Measurements from ENCODE around the gene SPATA18. TPM values are rescaled to one million over a fixed set of nuclear protein-coding genes. Genes with fewer than 3 reads are reported as not detected.

SPATA18 gene
- total RNA-seq, 1 experiment from 2014 or later, result 23.0 TPM

DNA sequence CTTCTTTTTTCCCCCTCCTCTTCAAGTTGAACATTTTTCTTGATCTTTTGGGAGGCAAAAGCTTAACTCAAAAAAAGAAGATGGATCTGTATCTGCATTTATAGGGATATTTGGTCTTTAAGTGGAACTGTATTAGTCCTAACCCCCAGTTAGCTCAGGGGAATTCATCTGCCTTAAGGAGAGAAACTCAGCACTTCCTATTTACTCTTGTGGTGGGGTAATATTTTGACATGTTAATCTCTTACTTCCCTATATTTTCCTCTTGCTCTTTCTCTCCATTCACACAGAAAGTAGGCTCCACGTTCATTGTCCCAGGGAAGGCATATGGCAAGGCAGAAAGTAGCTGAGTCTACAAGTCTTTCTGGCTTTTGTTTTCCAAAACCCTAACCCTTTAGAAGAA, 36.2 kb upstream of the SPATA18 start:
- BruUV-seq (replicated peaks), result no TSS peak
- ChIA-PET POLR2A (interaction anchor here (1.0 kb wide), 1 partner anchor 52 kb away, joined by 3 read pairs; no protein-coding TSS in a partner anchor), CTCF (interaction anchor here (0.5 to 2.7 kb wide), 7 partner anchors 17 to 184 kb away, joined by 3 to 11 read pairs (median 3); no protein-coding TSS in a partner anchor)
- no peak overlapping the region for H3K4me3 Mint-ChIP-seq (ENCODE audit: unreplicated experiment)
- no peaks in the 10 kb centered on the region for H3K36me3 Mint-ChIP-seq (ENCODE audit: insufficient read depth, unreplicated experiment)
- TF ChIP-seq, protein P1, sequence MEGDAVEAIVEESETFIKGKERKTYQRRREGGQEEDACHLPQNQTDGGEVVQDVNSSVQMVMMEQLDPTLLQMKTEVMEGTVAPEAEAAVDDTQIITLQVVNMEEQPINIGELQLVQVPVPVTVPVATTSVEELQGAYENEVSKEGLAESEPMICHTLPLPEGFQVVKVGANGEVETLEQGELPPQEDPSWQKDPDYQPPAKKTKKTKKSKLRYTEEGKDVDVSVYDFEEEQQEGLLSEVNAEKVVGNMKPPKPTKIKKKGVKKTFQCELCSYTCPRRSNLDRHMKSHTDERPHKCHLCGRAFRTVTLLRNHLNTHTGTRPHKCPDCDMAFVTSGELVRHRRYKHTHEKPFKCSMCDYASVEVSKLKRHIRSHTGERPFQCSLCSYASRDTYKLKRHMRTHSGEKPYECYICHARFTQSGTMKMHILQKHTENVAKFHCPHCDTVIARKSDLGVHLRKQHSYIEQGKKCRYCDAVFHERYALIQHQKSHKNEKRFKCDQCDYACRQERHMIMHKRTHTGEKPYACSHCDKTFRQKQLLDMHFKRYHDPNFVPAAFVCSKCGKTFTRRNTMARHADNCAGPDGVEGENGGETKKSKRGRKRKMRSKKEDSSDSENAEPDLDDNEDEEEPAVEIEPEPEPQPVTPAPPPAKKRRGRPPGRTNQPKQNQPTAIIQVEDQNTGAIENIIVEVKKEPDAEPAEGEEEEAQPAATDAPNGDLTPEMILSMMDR (IDR thresholded peaks at IDR 0.05; ENCODE audit: unreplicated experiment), result no peak
- H3K9me3 Mint-ChIP-seq (ENCODE audit: unreplicated experiment), result no peaks in the 10 kb centered on the region
- intact Hi-C loops (cut with micrococcal nuclease), result no loop called here
- H3K4me1 Mint-ChIP-seq (ENCODE audit: insufficient read depth, unreplicated experiment), result peaks cover 3% of the 10 kb centered on the region
- H3K27me3 Mint-ChIP-seq (ENCODE audit: insufficient read depth, unreplicated experiment), result no peaks in the 10 kb centered on the region
- no peak overlapping the region for H3K27ac Mint-ChIP-seq (ENCODE audit: low read depth, unreplicated experiment)
- DNase-seq (ENCODE audit: unreplicated experiment), result no peak

DNA sequence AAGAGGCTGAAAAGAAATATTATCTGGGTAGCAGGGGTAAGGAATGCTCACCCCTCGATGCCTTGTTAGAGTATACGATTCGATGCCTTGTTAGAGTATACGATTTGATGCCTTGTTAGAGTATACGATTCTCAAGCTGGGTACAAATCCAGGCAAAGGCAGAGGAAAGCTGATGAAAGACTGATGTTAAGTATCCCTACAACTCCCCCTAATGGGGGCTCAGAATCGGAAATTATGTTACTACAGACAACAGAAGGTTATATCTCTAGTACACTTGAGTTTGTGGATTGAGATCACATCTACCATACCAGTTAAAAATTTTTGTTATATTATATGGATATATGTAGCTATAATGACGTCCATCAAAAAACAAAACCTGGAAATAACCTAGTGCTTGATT, 35.7 kb upstream of the SPATA18 start:
- BruUV-seq (replicated peaks), result no TSS peak
- Mint-ChIP-seq H3K36me3 (ENCODE audit: insufficient read depth, unreplicated experiment) (no peaks in the 10 kb centered on the region), H3K4me1 (ENCODE audit: insufficient read depth, unreplicated experiment) (peaks cover 7% of the 10 kb centered on the region), H3K27me3 (ENCODE audit: insufficient read depth, unreplicated experiment) (no peaks in the 10 kb centered on the region), H3K4me3 (ENCODE audit: unreplicated experiment) (no peak overlapping the region), H3K27ac (ENCODE audit: low read depth, unreplicated experiment) (no peak overlapping the region), H3K9me3 (ENCODE audit: unreplicated experiment) (no peaks in the 10 kb centered on the region)
- ChIA-PET CTCF (interaction anchor here (0.8 to 2.7 kb wide), 5 partner anchors 18 to 185 kb away, joined by 3 to 11 read pairs (median 3); no protein-coding TSS in a partner anchor), POLR2A (interaction anchor here (1.0 kb wide), 1 partner anchor 52 kb away, joined by 3 read pairs; no protein-coding TSS in a partner anchor)
- intact Hi-C loops (cut with micrococcal nuclease), result no loop called here
- TF ChIP-seq, protein P1 (IDR thresholded peaks at IDR 0.05; ENCODE audit: unreplicated experiment), result peak; percentile 12
- peak; percentile 6 for DNase-seq (ENCODE audit: unreplicated experiment)

DNA sequence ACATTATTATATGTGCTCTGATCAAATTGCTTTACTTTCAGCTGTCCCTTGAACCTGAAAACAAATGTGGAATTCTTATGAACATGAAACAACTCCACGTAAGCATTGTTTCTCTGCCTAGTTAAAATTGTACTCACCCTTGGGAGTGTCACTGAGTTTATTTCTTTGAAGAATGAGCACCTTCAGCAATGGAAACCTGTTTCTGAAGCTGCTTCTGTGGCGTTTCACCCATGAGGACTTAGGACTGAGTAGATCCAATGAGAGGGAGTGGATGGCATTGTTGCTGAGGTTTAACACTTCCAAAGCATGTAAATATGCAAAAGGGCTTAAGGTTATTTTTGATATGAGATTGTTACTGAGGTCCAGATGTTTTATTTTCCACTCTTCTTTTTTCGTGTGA, 34.1 kb upstream of the SPATA18 start:
- no peak overlapping the region for H3K27ac Mint-ChIP-seq (ENCODE audit: low read depth, unreplicated experiment)
- H3K9me3 Mint-ChIP-seq (ENCODE audit: unreplicated experiment), result no peaks in the 10 kb centered on the region
- no peak overlapping the region for H3K4me3 Mint-ChIP-seq (ENCODE audit: unreplicated experiment)
- CTCF ChIA-PET, result interaction anchor here (1.2 kb wide), 1 partner anchor 121 kb away, joined by 5 read pairs; no protein-coding TSS in a partner anchor
- DNase-seq (ENCODE audit: unreplicated experiment), result no peak
- TF ChIP-seq, protein P1 (IDR thresholded peaks at IDR 0.05; ENCODE audit: unreplicated experiment), result no peak
- intact Hi-C loops (cut with micrococcal nuclease), result no loop called here
- no peaks in the 10 kb centered on the region for H3K27me3 Mint-ChIP-seq (ENCODE audit: insufficient read depth, unreplicated experiment)
- peaks cover 8% of the 10 kb centered on the region for H3K4me1 Mint-ChIP-seq (ENCODE audit: insufficient read depth, unreplicated experiment)
- H3K36me3 Mint-ChIP-seq (ENCODE audit: insufficient read depth, unreplicated experiment), result peaks cover 7% of the 10 kb centered on the region
- BruUV-seq (replicated peaks), result no TSS peak
- POLR2A ChIA-PET, result no interaction called here

DNA sequence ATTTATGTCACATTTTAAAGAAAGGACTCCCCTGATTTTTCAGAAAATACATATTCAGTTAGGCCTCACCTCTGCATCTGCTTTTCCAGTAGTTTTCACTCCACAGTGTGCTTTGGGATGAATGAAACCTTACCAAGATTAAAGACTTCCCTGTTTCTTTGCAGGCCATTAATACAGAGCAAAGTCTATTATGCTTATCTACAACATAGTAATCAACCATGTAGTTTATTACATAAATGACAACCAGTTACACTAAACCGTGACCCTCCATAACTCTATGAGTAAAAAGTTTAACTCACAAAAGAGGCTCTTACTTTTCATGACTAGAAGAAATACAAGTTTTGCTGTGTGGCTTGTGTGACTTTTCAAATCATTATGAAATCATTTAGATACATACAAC, 33.3 kb upstream of the SPATA18 start:
- ChIA-PET POLR2A (no interaction called here), CTCF (no interaction called here)
- Mint-ChIP-seq H3K27ac (ENCODE audit: low read depth, unreplicated experiment) (no peak overlapping the region), H3K27me3 (ENCODE audit: insufficient read depth, unreplicated experiment) (no peaks in the 10 kb centered on the region), H3K4me3 (ENCODE audit: unreplicated experiment) (no peak overlapping the region), H3K4me1 (ENCODE audit: insufficient read depth, unreplicated experiment) (peaks cover 8% of the 10 kb centered on the region), H3K9me3 (ENCODE audit: unreplicated experiment) (no peaks in the 10 kb centered on the region), H3K36me3 (ENCODE audit: insufficient read depth, unreplicated experiment) (peaks cover 7% of the 10 kb centered on the region)
- TF ChIP-seq, protein P1 (IDR thresholded peaks at IDR 0.05; ENCODE audit: unreplicated experiment), result no peak
- DNase-seq (ENCODE audit: unreplicated experiment), result no peak
- intact Hi-C loops (cut with micrococcal nuclease), result no loop called here
- BruUV-seq (replicated peaks), result no TSS peak
